HG03175 (cell line): ENCODE data around the gene C19orf44.
"Not testable (repeated sequence)": the region's sequence is repeated elsewhere in the genome, so short reads cannot be mapped to it uniquely, and the experiment has no call there.

Experiments used
- ATAC-seq: cut with Tn5 transposase; IDR thresholded peaks from one replicate; pipeline ENCODE4 v1.9.1; 2021; ENCODE audit warnings: mild to moderate bottlenecking, moderate library complexity; ENCODE audit not compliant: unreplicated experiment

C19orf44 gene

GRCh38 chr19:16495982-16496612 is at the start of gene C19orf44, which contains the start of gene CALR3:
Gene C19orf44 (plus strand): TSS chr19:16496394. CDS start chr19:16500793, 4,399 bp downstream.
Gene CALR3 (minus strand): TSS chr19:16496167. CDS start chr19:16496129, 38 bp downstream.
- peak; percentile 96 for ATAC-seq

DNA sequence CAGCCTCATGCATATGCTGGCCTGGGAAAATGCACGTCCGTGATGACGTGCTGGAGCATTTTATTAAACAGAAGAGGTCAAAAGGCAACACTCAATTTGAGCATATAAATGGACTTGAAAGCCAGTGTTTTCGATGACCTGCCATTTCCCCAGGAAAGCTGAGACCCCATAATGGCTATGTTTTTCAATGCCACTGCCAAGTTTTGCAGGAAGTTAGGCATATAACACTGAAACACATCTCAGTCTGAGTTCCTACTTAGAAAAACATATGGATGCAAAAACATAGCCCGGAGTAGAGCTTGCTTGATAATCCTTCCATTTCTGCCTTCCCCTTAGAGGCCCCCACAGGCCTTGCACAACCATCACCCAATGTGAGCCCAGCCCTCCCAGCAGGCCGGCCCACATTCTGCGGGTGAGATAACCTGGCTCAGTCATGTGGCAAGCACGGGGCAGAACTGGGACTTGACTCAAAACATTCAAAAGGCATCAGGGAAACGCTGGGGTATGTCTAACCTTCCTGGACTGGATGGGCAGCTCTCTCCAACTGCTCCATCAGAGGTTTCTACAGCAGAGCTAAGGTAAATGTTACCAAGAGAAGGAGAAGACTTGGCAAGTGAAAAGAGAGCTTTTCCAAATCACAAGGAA is 49.3 kb upstream of the C19orf44 start:
- peak; percentile 42 for ATAC-seq

DNA sequence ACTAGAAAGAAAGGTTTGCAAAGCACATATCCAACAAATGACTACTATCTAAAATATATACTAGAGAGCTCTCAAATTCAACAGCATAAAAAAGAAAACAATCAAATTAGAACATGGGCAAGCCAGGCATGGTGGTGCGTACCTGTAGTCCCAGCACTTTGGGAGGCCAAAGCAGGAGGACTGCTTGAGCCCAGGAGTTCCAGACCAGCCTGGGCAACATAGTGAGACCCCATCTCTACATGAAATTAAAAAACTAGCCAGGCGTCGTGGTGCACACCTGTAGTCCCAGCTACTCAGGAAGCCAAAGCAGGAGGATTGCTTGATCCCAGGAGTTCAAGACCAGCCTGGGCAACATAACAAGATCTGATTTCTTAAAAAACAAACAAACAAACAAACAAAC is 47.3 kb upstream of the C19orf44 start:
- ATAC-seq, result not testable (repeated sequence)

DNA sequence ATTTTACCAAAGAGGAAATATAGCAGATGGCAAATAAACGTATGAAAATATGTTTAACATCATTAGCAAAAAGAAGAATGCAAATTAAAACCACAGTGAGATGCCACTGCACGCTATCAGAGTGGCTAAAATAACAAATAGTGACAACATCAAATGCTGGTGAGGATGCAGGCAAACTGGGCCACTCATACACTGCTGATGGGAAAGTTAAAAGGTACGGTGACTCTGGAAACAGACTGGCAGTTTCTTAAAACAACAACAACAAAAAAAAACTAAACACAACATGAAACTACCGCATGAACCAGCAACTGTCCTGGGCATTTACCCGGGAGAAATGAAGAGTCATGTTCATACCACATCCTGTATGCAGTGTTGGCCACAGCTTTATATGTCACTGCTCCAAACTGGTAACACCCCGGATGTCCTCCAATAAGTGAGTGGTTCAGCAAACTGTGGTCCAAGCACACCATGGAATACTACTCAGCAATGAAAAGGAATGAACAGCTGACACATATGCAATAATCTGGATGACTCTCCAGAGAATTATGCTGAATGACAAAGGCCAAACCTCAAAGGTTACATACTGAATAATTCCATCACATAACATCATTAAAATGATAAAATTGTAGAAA is 46.7 kb upstream of the C19orf44 start:
- ATAC-seq, result peak; percentile 47

- no peak for ATAC-seq
These were observed 43.9 kb upstream of the C19orf44 start for GRCh38 chr19:16452325-16452724.

DNA sequence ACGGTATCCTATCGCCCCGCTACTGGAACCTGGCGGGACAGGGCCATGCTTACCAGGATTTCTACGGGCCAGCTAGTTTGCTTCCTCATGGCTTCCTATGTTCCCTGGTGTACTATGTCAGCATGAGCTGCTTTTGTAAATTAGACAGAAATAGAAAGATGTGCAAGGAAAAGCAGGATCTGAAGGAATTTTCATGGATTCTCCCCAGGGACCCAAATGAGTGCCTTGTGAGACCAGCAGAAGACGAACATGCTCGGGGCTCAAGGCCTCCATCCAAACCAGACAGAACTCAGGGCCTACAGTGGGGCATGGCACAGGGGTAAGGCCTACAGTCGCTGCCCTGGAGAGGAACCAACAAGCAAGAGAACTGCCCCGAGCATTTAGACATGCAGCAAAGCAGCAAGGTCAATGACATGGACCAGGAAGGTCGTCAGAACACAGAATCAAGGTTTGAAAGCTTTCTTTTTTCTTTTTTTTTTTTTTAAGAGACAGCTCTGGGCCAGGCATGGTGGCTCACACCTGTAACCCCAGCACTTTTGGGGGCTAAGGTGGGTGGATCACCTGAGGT is 41.8 kb upstream of the C19orf44 start:
- no peak for ATAC-seq

- ATAC-seq, result no peak
These were observed 40.7 kb upstream of the C19orf44 start for GRCh38 chr19:16455489-16455888.

- no peak for ATAC-seq
These were observed 39.5 kb upstream of the C19orf44 start for GRCh38 chr19:16456652-16457194.

DNA sequence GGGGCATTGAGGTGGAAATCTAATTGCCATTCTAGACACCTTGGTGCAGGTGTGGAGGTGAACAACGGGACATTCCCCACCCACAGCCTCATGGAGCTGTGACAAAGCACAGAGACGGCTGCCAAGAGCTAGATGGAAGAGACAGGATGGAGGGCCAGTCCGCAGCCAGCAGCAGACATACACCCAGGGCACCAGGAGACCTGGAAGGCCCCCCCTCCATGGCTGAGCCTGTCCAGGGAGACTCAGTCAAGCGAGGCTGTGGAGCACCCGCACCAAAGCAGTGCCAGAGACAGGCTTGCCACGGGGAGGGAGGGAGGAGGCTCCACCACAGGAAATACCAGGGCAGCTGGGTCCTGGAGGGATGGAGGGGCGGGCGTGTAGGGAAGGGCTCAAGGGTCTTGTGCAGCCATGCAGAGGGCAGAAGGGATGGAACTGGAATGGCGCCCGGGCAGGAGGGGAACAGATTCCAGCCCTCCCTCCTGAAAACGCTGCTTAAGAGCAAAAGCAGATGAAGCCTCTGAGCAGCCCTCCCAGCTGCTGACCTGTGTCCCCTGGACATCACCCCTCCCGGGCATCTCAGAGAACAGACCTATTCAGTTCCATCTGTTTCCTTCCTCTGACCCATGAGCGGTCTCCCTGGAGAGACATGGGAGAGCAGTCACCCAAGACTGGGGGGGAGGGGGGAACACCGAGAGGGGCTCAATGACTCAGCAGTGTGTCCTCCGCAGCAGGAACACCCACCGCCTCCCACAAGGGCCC is 38.8 kb upstream of the C19orf44 start:
- no peak for ATAC-seq

DNA sequence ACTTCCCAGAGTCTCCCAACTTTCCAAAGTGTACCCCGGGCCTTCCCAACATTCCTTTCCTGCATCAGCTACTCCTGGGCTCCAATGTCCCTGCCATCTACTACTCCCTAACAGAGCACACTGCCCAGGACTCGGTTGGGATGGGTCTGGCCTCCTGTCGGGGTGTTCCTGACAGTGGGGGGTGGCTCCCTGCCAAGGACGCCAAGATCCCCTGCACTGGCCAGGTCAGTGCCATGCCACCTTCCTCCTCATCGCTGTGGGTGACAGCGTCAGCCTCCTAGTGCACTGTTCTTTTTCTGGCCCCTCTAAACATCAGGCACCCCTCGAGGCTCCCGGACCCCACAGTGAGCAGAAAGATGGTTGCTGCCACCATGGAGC is 38.3 kb upstream of the C19orf44 start:
- ATAC-seq, result no peak

GRCh38 chr19:16458391-16459341 is 37.5 kb upstream of the C19orf44 start:
- ATAC-seq, result no peak

- no peak for ATAC-seq
These were observed 36.5 kb upstream of the C19orf44 start for GRCh38 chr19:16459680-16460079.

- no peak for ATAC-seq
These were observed 35.7 kb upstream of the C19orf44 start for GRCh38 chr19:16460454-16460853.

DNA sequence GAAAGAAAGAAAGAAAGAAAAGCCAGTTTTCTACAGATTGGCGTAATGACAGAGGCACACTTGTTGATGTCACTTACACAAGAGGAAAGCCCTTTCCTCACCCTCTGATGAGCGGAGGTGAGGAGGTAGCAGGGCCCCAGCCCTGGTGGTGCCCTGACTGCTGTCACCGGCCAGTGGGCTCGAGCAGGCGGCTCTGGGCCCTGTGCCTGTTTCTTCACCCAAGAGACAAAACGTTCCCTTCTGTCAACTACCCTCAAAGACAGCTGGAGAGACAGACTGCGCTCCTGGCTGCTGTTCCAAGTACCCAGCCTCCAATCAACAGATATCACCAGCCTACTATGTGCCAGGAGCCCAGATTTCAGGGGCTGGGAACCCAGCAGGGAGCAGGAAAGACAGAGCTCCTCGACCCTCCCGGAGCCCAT is 34.6 kb upstream of the C19orf44 start:
- ATAC-seq, result no peak

DNA sequence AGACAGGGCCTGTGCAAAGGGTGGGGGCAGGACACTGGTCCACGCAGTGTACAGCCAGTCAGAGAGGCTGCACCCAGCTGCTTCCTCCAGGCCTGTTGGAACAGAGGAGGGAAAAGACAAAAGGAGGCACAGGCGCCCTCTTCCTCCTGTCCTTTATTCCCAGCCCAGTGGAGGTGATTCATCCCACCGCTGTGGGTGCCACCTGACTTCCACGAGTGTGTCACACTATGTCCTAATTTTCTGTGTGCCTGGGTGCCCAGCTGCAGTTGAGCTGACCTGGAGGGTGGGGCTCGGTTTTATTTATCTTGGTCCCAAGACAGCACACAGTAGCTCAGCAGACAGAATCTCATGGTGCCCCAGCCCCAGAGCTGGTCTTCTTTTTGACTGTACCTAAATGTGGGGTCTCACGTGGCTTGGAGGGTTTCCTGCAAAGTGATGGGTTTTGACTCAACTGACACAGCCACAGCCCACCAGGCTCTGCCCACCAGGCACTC is 33.4 kb upstream of the C19orf44 start:
- no peak for ATAC-seq

- ATAC-seq, result no peak
These were observed 32.7 kb upstream of the C19orf44 start for GRCh38 chr19:16463341-16463990.

- no peak for ATAC-seq
These were observed 32.1 kb upstream of the C19orf44 start for GRCh38 chr19:16463991-16464575.

- ATAC-seq, result no peak
These were observed 31.0 kb upstream of the C19orf44 start for GRCh38 chr19:16465239-16465638.
